ENCODE data around the gene CAB39. TPM values are rescaled to one million over a fixed set of nuclear protein-coding genes. Genes with fewer than 3 reads are reported as not detected.
A peak's percentile ranks its signal among the peaks of the same experiment; 100 is the strongest.

CAB39 gene
- total RNA-seq, 2 donors from 2014 or later: 139 to 146 TPM

DNA sequence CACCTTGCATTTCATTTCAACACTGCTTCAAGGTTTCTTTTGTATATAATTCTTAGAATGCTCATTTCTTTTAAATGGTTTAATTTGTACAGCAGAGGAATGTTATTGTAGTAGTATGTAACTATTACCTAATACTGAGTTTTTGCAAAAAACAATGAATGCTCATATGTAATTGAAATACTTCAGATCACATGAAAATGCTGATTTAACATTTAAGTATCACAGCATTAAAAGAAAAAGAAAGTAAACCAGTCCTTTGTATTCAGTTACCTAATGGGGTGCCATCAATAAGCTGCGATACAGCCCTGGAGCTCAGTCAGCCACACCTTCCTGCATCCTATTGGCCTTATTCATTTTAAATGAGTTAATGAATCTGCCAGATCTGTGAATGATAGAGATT is 106.8 kb downstream of the CAB39 start:
- DNase-seq (ENCODE audit: low spot score) (no peak), ATAC-seq (no peak)
- Mint-ChIP-seq H3K36me3 (peaks cover 14% of the 10 kb centered on the region), H3K4me3 (no peak overlapping the region), H3K27ac (no peak overlapping the region), H3K9me3 (no peaks in the 10 kb centered on the region), H3K4me1 (ENCODE audit: low read depth in 2 of 2) (peaks cover 6 to 9% of the 10 kb centered on the region in 2 donors), H3K27me3 (no peaks in the 10 kb centered on the region)

DNA sequence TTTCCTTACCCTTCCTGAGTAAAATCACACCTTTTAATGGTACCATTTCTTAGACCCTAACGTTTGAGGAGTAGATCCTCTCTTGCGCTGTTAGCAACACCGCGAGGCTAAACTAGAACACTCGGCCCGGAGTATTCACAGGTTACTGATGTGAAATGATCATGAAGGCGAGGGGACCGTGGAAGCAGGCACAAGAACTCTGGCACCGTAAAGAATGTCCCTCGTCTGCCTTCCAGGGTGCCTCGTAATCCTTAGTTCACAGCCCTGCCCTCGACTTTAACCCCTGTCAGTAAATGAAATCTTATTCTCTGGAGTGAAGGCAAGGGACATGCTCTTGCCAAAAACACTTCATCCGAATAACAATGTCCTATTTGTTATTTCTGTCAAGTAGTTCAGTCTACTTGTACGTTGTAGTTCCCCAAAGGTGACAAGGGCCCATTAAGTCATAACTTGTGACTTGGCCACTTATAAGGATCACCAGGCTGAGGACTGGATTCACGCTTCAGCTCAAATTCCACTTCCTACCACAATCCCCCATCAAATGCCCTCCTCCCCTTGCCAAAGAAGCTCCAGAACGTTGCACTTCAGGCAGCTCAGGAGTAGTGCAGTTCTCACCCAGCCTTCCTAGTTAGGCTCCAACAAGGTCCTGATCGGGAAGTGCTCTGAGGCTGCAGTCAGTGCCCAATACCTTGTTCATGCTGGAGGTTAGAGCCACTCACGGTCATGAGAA is 108.8 kb downstream of the CAB39 start:
- Mint-ChIP-seq H3K9me3 (no peaks in the 10 kb centered on the region), H3K36me3 (peaks cover 14% of the 10 kb centered on the region), H3K4me3 (no peak overlapping the region), H3K4me1 (ENCODE audit: low read depth in 2 of 2) (peaks cover 10 to 11% of the 10 kb centered on the region in 2 donors), H3K27ac (no peak overlapping the region), H3K27me3 (peaks cover 5 to 11% of the 10 kb centered on the region in 2 donors)
- DNase-seq (ENCODE audit: low spot score): no peak
- no peak for ATAC-seq

DNA sequence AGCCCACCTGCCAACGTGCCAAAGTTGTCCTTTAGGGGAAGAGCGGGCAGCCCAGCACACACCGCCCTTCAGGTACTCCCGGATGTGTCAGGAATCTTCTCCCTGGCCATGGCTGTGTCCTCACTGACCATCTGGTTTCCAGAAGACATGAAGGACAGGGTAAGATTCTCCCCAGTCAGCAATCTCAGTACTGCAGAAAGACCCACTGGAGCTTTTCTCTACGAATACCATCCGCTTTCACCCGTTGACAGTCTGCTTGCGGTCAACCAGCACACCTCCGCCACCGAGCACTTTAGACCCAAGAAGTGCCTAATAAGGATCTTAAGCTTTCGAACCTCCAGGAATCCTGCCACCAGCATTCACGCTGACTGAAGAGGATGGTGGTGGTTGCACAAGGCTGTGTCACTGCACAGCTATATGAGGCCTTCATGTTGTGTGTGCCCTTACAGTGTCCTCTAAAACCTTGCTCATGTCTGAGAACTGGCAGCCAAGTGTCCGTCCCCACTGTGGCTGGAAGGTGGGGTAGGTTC is 109.4 kb downstream of the CAB39 start:
- no peaks in the 10 kb centered on the region for H3K9me3 Mint-ChIP-seq
- no peak overlapping the region for H3K4me3 Mint-ChIP-seq
- no peak for DNase-seq (ENCODE audit: low spot score)
- H3K4me1 Mint-ChIP-seq (ENCODE audit: low read depth in 2 of 2): peaks cover 11 to 16% of the 10 kb centered on the region in 2 donors
- H3K27me3 Mint-ChIP-seq: peaks cover 12 to 17% of the 10 kb centered on the region in 2 donors
- ATAC-seq: peak in 1 of 2 donors; percentile 22
- H3K36me3 Mint-ChIP-seq: peaks cover 14% of the 10 kb centered on the region
- H3K27ac Mint-ChIP-seq: no peak overlapping the region

DNA sequence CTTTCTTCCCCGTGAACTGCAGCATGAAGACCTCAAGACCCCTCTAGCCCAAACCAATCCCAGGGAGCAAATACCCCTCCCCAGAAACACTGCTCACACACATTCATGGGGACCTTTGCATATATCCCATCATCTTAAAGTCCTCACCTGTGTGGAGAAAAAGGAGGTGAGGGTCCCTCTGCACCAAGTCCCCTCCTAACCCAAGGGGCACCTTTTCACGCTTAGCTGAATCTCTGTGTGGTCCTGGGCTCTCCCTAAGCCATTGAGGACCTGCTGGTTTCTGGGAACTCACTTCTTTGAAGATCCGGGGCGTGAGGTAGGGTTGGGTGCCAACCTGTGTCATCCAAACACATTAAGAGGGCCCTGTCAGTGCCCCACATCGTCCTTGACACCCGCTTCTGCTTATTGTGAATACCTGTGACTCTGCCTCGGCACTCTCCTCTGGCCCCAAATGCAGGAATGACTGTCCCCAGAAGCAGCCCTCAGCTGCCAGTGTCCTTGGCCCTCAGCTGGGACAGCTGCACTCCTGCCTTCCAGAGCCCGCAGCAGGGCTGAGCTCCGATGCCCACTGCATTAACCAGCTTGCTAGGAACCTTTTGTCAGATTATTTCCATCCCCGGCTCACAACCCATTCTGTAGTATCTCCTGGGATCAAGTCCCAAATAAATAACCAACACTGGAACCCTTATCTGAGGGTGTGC is 110.8 kb downstream of the CAB39 start:
- Mint-ChIP-seq H3K4me3 (no peak overlapping the region), H3K27me3 (peaks cover 18 to 23% of the 10 kb centered on the region in 2 donors), H3K4me1 (ENCODE audit: low read depth in 2 of 2) (peaks cover 11 to 19% of the 10 kb centered on the region in 2 donors), H3K9me3 (no peaks in the 10 kb centered on the region), H3K27ac (peak overlapping the region in 1 of 2 donors; percentile 60), H3K36me3 (peaks cover 7% of the 10 kb centered on the region)
- ATAC-seq (no peak), DNase-seq (ENCODE audit: low spot score) (no peak)

DNA sequence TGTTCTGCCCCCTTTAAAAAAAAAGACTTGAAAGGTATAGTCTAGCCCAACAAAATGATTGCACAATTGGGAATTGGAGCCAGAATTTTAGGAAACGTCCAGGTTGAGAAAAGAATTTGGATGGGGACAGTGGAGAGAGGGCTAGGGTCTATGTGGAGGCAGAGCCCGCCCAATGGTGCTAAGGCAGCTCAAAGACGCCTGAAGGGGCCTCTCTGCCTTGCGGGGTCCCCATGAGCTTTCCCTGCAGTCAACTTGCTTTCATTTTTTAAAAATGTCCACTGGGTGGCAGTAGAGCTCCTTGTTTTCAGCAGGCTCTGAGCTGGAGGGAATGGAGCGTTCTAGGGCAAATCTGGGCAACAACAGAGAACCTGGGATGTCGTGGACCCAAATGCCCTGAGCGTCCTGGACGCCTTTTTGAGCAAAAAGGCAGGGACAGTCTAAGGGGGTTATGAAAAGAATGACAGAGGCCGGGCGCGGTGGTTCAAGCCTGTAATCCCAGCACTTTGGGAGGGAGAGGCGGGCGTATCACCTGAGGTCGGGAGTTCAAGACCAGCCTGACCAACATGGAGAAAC is 111.8 kb downstream of the CAB39 start:
- H3K9me3 Mint-ChIP-seq: no peaks in the 10 kb centered on the region
- peak; percentile 73 to 74 for ATAC-seq
- peak overlapping the region; percentile 44 to 60 for H3K27ac Mint-ChIP-seq
- DNase-seq (ENCODE audit: low spot score): peak; percentile 77
- H3K4me3 Mint-ChIP-seq: peak overlapping the region; percentile 20
- no peaks in the 10 kb centered on the region for H3K36me3 Mint-ChIP-seq
- peaks cover 18 to 29% of the 10 kb centered on the region in 2 donors for H3K27me3 Mint-ChIP-seq
- H3K4me1 Mint-ChIP-seq (ENCODE audit: low read depth in 2 of 2): peaks cover 7 to 15% of the 10 kb centered on the region in 2 donors

DNA sequence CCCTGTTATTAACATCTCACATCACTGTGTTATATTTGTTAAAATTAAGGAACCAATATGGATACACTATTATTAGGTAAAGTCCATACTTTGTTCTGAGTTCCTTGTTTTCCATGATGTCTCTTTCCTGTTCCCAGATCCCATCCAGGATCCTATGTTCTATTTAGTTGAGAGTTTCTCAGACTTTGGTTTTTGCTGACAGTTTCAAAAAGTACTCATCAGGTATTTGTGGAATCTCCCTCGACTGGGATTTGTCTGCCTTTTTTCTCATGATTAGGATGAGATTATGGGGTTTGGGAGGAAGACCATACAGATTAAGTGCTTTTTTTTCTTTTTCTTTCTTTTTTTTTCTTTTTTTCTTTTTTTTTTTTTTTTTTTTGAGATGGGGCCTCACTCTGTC is 112.7 kb downstream of the CAB39 start:
- H3K36me3 Mint-ChIP-seq: no peaks in the 10 kb centered on the region
- no peak overlapping the region for H3K27ac Mint-ChIP-seq
- no peak for ATAC-seq
- H3K4me3 Mint-ChIP-seq: no peak overlapping the region
- DNase-seq (ENCODE audit: low spot score): no peak
- H3K9me3 Mint-ChIP-seq: no peaks in the 10 kb centered on the region
- H3K27me3 Mint-ChIP-seq: peaks cover 18 to 32% of the 10 kb centered on the region in 2 donors
- H3K4me1 Mint-ChIP-seq (ENCODE audit: low read depth in 2 of 2): peaks cover 7 to 15% of the 10 kb centered on the region in 2 donors

DNA sequence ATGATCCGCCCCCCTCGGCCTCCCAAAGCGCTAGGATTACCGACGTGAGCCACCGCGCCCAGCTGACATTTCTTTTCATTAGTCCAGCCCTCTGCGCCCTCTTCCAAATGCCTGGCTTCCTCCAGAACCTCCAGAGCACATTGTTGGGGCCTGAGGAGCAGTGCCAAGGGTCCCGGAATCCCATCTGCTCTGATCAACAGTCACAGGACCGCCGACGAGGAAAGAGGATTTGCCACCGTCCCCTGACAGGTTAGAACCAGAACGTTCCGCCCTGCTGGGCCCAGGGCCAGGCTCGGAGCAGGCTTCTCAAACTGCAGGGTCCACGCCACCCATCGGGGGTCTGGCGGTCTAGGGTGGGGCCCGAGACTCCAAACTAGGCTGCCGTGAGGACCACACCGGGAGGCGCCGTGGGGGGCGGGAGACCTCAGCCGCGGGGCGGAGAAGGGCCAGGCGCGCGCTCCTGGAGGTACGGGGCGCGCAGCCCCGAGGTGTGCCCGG is 115.2 kb downstream of the CAB39 start:
- H3K27me3 Mint-ChIP-seq: peaks cover 26 to 45% of the 10 kb centered on the region in 2 donors
- no peak overlapping the region for H3K4me3 Mint-ChIP-seq

DNA sequence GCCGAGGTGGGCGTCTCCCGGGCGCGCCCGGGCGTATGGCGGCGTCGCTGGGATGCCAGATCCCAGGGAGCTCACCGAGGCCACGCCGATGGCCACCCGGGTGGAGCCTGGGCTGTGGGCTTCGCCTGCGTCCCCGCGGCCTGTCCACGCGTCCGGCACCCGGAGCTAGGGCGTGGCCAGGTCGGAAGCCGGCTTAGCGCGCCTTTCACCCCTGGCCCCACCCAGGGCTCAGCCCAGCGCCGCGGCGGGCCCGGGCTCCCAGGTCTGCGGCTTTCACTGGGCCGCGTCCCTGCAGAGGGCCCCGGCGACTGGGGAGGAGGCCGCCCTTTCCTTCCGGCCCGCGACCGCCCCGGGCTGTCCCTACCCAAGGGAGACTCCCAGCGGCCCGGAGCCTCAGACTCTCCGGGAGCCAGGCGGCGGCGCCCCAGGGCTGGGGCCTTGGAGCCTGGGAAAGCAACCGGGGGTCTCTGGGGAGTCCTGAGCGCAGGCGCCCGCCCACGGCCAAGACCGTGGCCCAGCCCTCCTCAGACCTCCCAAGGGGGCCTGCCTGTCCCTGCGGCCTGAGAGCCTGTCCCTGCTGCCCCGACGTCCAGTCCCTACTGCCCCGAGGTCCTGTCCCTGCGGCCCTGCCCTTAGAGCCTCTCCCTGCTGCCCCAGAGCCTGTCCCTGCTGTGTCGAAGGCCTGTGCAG is 115.8 kb downstream of the CAB39 start:
- Mint-ChIP-seq H3K27me3 (peaks cover 28 to 47% of the 10 kb centered on the region in 2 donors), H3K27ac (no peak overlapping the region), H3K9me3 (no peaks in the 10 kb centered on the region), H3K4me3 (peak overlapping the region; percentile 45), H3K4me1 (ENCODE audit: low read depth in 2 of 2) (peaks cover 5 to 15% of the 10 kb centered on the region in 2 donors), H3K36me3 (no peaks in the 10 kb centered on the region)
- ATAC-seq: peak; percentile 76 to 79
- DNase-seq (ENCODE audit: low spot score): peak; percentile 62

More for the DNA sequence above, 115.2 kb downstream of the CAB39 start:
- DNase-seq (ENCODE audit: low spot score) (no peak), ATAC-seq (no peak)
- peaks cover 5 to 15% of the 10 kb centered on the region in 2 donors for H3K4me1 Mint-ChIP-seq (ENCODE audit: low read depth in 2 of 2)
- H3K36me3 Mint-ChIP-seq: no peaks in the 10 kb centered on the region
- no peaks in the 10 kb centered on the region for H3K9me3 Mint-ChIP-seq
- no peak overlapping the region for H3K27ac Mint-ChIP-seq

DNA sequence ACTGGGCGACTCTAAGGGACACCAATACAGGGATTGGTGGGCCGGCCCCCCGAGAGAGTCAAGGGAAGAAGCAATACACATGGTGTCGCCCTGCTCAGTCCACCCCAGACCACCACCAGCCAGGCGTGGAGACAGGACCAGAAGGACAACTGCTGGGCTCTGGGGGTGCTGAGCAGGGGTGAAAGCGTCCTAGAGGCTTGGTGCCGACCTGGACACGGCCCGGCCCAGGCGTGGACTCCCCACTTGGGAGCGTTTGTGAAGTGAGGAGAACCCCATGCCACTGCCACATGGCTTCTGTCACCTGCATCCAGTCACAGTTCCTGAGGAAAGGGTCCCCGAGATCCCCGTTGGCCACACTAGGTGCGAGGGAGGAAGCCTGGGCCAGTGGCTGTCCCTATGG is 116.7 kb downstream of the CAB39 start:
- Mint-ChIP-seq H3K4me3 (peak overlapping the region; percentile 45), H3K27me3 (peaks cover 31 to 51% of the 10 kb centered on the region in 2 donors), H3K27ac (no peak overlapping the region), H3K9me3 (no peaks in the 10 kb centered on the region), H3K4me1 (ENCODE audit: low read depth in 2 of 2) (peaks cover 4 to 14% of the 10 kb centered on the region in 2 donors), H3K36me3 (no peaks in the 10 kb centered on the region)
- no peak for DNase-seq (ENCODE audit: low spot score)
- ATAC-seq: no peak

DNA sequence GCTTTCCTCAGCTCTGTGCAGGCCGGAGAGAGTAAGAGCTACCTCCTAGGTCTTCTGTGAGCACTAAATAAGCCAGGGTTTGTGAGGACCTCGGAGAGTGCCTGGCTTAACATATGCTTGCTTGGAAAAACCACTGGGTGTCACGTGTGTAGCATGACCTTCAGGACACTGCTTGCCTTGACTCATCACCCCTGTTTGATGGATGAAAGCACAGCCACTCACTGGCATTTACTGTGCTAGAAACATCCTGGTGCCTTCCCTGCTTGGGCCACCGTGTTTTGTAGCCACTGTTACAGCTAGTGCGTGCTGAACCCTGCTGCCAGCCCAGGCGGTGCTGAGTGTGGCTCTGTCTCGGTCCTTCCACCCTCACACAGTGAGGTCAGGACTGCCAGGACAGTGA is 117.3 kb downstream of the CAB39 start:
- Mint-ChIP-seq H3K4me1 (ENCODE audit: low read depth in 2 of 2) (peaks cover 0 to 9% of the 10 kb centered on the region in 2 donors), H3K27ac (no peak overlapping the region), H3K4me3 (no peak overlapping the region), H3K36me3 (no peaks in the 10 kb centered on the region), H3K9me3 (no peaks in the 10 kb centered on the region), H3K27me3 (peaks cover 33 to 48% of the 10 kb centered on the region in 2 donors)
- ATAC-seq (peak in 1 of 2 donors; percentile 17), DNase-seq (ENCODE audit: low spot score) (no peak)

DNA sequence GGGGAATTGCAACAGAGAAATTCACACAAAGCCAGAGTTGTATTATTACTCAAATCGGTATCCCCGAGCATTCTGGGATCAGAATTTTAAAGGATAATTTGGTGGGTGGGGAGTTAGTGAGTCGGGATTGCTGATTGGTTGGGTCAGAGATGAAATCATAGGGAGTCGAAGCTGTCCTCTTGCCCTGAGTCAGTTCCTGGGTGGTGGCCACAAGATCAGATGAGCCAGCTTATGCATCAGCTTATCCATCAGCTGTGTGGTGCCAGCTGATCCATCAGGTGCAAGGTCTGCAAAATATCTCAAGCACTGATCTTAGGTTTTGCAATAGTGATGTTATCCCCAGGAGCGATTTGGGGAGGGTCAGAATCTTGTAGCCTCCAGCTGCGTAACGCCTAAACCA is 117.8 kb downstream of the CAB39 start:
- Mint-ChIP-seq H3K27ac (no peak overlapping the region), H3K4me3 (no peak overlapping the region), H3K4me1 (ENCODE audit: low read depth in 2 of 2) (peaks cover 0 to 9% of the 10 kb centered on the region in 2 donors), H3K36me3 (no peaks in the 10 kb centered on the region), H3K27me3 (peaks cover 38 to 49% of the 10 kb centered on the region in 2 donors), H3K9me3 (no peaks in the 10 kb centered on the region)
- no peak for DNase-seq (ENCODE audit: low spot score)
- ATAC-seq: no peak

DNA sequence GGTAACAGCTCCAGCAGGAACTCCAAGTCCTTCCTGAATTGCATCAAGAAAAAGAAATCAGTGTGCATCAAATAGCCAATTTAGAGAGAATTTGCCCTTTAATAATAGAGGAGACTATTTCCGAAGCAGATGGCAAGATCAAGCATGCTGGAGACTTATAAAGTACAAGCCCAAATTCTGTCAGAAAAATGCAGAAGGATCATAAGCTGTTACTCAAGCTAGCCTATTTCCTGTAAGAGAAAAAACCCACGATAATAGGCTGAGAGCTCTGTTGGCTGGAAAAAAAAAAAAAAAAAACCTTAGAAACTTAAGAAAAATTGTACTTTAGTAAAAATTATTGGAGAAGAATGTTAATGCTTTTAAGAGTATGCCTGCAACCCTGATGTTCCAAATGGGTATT is 127.7 kb downstream of the CAB39 start:
- no peaks in the 10 kb centered on the region for H3K9me3 Mint-ChIP-seq
- H3K27ac Mint-ChIP-seq: no peak overlapping the region
- DNase-seq (ENCODE audit: low spot score) (no peak), ATAC-seq (no peak)
- no peaks in the 10 kb centered on the region for H3K4me1 Mint-ChIP-seq (ENCODE audit: low read depth in 2 of 2)
- H3K27me3 Mint-ChIP-seq: peaks cover 31 to 48% of the 10 kb centered on the region in 2 donors
- no peak overlapping the region for H3K4me3 Mint-ChIP-seq
- H3K36me3 Mint-ChIP-seq: peaks cover 10% of the 10 kb centered on the region

DNA sequence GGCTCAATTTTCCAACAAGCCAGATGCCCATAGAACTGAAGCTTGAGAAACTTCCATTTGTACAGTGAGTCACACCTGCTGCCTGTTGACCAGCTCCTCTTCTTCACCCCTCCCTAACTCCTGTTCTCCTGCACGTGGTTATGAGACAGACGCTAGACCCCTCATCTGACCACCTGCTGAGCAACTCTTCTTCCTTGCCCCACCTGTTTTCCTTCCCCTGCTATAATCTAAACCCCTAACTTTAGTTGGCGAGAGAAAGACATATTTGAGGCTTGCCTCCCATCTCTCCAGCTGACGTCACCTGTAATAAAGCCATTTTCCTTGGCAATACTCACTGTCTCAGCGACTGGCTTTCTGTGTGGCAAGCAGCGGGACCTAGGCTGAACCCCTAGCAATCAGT is 129.8 kb downstream of the CAB39 start:
- peaks cover 10% of the 10 kb centered on the region for H3K36me3 Mint-ChIP-seq
- H3K9me3 Mint-ChIP-seq: no peaks in the 10 kb centered on the region
- H3K4me3 Mint-ChIP-seq: no peak overlapping the region
- H3K27ac Mint-ChIP-seq: no peak overlapping the region
- ATAC-seq (no peak), DNase-seq (ENCODE audit: low spot score) (no peak)
- no peaks in the 10 kb centered on the region for H3K4me1 Mint-ChIP-seq (ENCODE audit: low read depth in 2 of 2)
- H3K27me3 Mint-ChIP-seq: peaks cover 42 to 67% of the 10 kb centered on the region in 2 donors

All from natural killer cell treated with Interleukin-12 subunit alpha and Interleukin-12 subunit beta and Interleukin-15 and Interleukin-18, amount 100 ng/mL, for 72 hours (primary cell).